HCT116 (cell line): ENCODE measurements around the gene GNG13. TPM values are rescaled to one million over a fixed set of nuclear protein-coding genes. Genes with fewer than 3 reads are reported as not detected.

Source experiments
- ATAC-seq: fragments of 200-7000 bp; cut with Tn5 transposase; 2 replicates; pipeline ENCODE4 v1.9.1; 2020; ENCODE audit warnings: mild to moderate bottlenecking, moderate library complexity
- BruUV-seq: library from RNA; stranded (reverse); fragments of 400-500 nt; replicated peaks from 2 replicates; lab custom pipeline; 2021; lab: Mats Ljungman, UMichigan
- CTCF ChIA-PET: fragments of 300-600 bp; sonication (Branson Sonifier 250); formaldehyde crosslinking; loops from one replicate; lab custom pipeline; 2021; ENCODE audit warnings: antibody characterized with exemption; lab: Charles Lee
- POLR2A ChIA-PET: fragments of 300-600, 350-600 bp; sonication (Branson Sonifier 250); formaldehyde crosslinking; loops from one replicate; lab custom pipeline; 2021; ENCODE audit warnings: antibody characterized with exemption; lab: Charles Lee
- RAD21 ChIA-PET, 2 experiments: fragments of 300-600 bp; sonication (Branson Sonifier 250); formaldehyde crosslinking; loops; one replicate each; lab custom pipeline; 2023; ENCODE audit warnings: low total read pairs in 2 of 2; ENCODE audit not compliant: uncharacterized antibody in 2 of 2, unreplicated experiment in 2 of 2, low non-redundant PET in 1 of 2; lab: Charles Lee
- DNase-seq: peaks from one replicate; pipeline ENCODE4 v3.0.0-alpha.2; 2010; ENCODE audit warnings: low read depth, low spot score
- H2AFZ ChIP-seq: fragments of 200-600 bp; shearing (Covaris generic), sonication (generic); 2 replicates; pipeline ENCODE4 v1.6.1; 2017; ENCODE audit warnings: low read depth, mixed run types, mixed read lengths, antibody characterized with exemption, low read length; ENCODE audit not compliant: poor library complexity, severe bottlenecking
- H3K27ac ChIP-seq: 2 replicates; pipeline ENCODE4 v1.5.1; 2012; ENCODE audit warnings: low read depth, low read length
- H3K27me3 ChIP-seq: fragments of 200-600 bp; sonication (generic); 2 replicates; pipeline ENCODE4 v1.6.1; 2016; ENCODE audit warnings: mixed run types, low read length, mixed read lengths; ENCODE audit not compliant: insufficient read depth
- H3K36me3 ChIP-seq, 2 experiments: fragments of 200-500 bp in 1 of 2; fragments of 200-600 bp in 1 of 2; sonication (Bioruptor generic) in 1 of 2; sonication (generic) in 1 of 2; 2 replicates each; pipeline versions ENCODE4 v1.5.1 to v1.6.1; 2014 to 2016; ENCODE audit warnings: low read length in 2 of 2, inconsistent platforms in 1 of 2, mixed read lengths in 1 of 2, mixed run types in 1 of 2; ENCODE audit not compliant: insufficient read depth in 2 of 2, control insufficient read depth in 1 of 2
- H3K4me1 ChIP-seq, 2 experiments: fragments of 200-600 bp in 1 of 2; sonication (generic) in 1 of 2; 2 replicates each; pipeline versions ENCODE4 v1.5.1 to v1.6.1; 2012 to 2017; ENCODE audit warnings: low read length in 2 of 2, inconsistent platforms in 1 of 2, mild to moderate bottlenecking in 1 of 2, mixed read lengths in 1 of 2, mixed run types in 1 of 2, moderate library complexity in 1 of 2; ENCODE audit not compliant: insufficient read depth in 2 of 2, control insufficient read depth in 1 of 2
- H3K4me2 ChIP-seq: fragments of 200-600 bp; sonication (generic); 2 replicates; pipeline ENCODE4 v1.6.1; 2017; ENCODE audit warnings: mixed run types, low read length, mixed read lengths
- H3K4me3 ChIP-seq, 2 experiments: fragments of 200-600 bp in 1 of 2; sonication (generic) in 1 of 2; replicated peaks in 1 of 2; 2 replicates each; pipeline ENCODE4 v1.5.1; 2011 to 2016; ENCODE audit warnings: low read length in 2 of 2, control low read depth in 1 of 2, low read depth in 1 of 2, mild to moderate bottlenecking in 1 of 2, mixed read lengths in 1 of 2, mixed run types in 1 of 2
- H3K79me2 ChIP-seq: fragments of 200-600 bp; sonication (generic); 2 replicates; pipeline ENCODE4 v1.6.1; 2017; ENCODE audit warnings: mild to moderate bottlenecking, mixed run types, low read length, moderate library complexity, mixed read lengths; ENCODE audit not compliant: insufficient read depth
- H3K9ac ChIP-seq: fragments of 200-600 bp; sonication (generic); 2 replicates; pipeline ENCODE4 v1.6.1; 2016; ENCODE audit warnings: low read length, mixed read lengths
- H3K9me2 ChIP-seq: fragments of 200-600 bp; sonication (generic), shearing (Covaris generic); 2 replicates; pipeline ENCODE4 v1.6.1; 2017; ENCODE audit warnings: mixed run types, mild to moderate bottlenecking, moderate library complexity; ENCODE audit not compliant: insufficient read depth
- H3K9me3 ChIP-seq, 2 experiments: fragments of 200-500 bp in 1 of 2; fragments of 200-600 bp in 1 of 2; sonication (Bioruptor generic) in 1 of 2; sonication (generic) in 1 of 2; 2 replicates each; pipeline ENCODE4 v1.6.1; 2014 to 2017; ENCODE audit warnings: low read length in 2 of 2, mixed read lengths in 2 of 2, inconsistent platforms in 1 of 2, low read depth in 1 of 2, mild to moderate bottlenecking in 1 of 2, mixed run types in 1 of 2, moderate library complexity in 1 of 2; ENCODE audit not compliant: control insufficient read depth in 1 of 2, insufficient read depth in 1 of 2
- H4K20me1 ChIP-seq: fragments of 200-600 bp; sonication (generic), shearing (Covaris generic); 2 replicates; pipeline ENCODE4 v1.6.1; 2017; ENCODE audit warnings: mixed run types, mild to moderate bottlenecking, moderate library complexity; ENCODE audit not compliant: insufficient read depth
- CBX3 ChIP-seq: IDR thresholded peaks from 2 replicates; pipeline ENCODE4 v1.6.1; 2012; ENCODE audit warnings: low read depth
- CEBPB ChIP-seq: IDR thresholded peaks from 2 replicates; pipeline ENCODE4 v1.6.1; 2012; ENCODE audit warnings: low read depth
- EGR1 ChIP-seq: IDR thresholded peaks from 2 replicates; pipeline ENCODE4 v1.6.1; 2012; ENCODE audit warnings: low read depth
- ELF1 ChIP-seq: IDR thresholded peaks from 2 replicates; pipeline ENCODE4 v1.6.1; 2012; ENCODE audit warnings: low read depth, borderline replicate concordance
- EZH2 ChIP-seq: fragments of 200-600 bp; sonication (generic); IDR thresholded peaks from 2 replicates; pipeline ENCODE4 v1.6.1; 2017; ENCODE audit warnings: antibody characterized with exemption, mixed run types
- FOSL1 ChIP-seq: IDR thresholded peaks from 2 replicates; pipeline ENCODE4 v1.6.1; 2012; ENCODE audit warnings: low read depth
- JUND ChIP-seq: IDR thresholded peaks from 2 replicates; pipeline ENCODE4 v1.6.1; 2012
- POLR2A ChIP-seq: IDR thresholded peaks from 2 replicates; pipeline ENCODE4 v1.7.0; 2011; ENCODE audit warnings: borderline replicate concordance; ENCODE audit not compliant: insufficient read depth, insufficient read length; ENCODE audit errors: extremely low read depth
- POLR2AphosphoS5 ChIP-seq: IDR thresholded peaks from 2 replicates; pipeline ENCODE4 v1.6.1; 2011; ENCODE audit warnings: mild to moderate bottlenecking, low read depth, low read length, moderate library complexity
- RAD21 ChIP-seq: IDR thresholded peaks from 2 replicates; pipeline ENCODE4 v1.6.1; 2012; ENCODE audit warnings: low read depth, mild to moderate bottlenecking
- SIN3A ChIP-seq: IDR thresholded peaks from 2 replicates; pipeline ENCODE4 v1.6.1; 2012; ENCODE audit warnings: low read depth
- SP1 ChIP-seq: IDR thresholded peaks from 2 replicates; pipeline ENCODE4 v1.6.1; 2012; ENCODE audit warnings: low read depth
- TCF7L2 ChIP-seq: IDR thresholded peaks from 2 replicates; pipeline ENCODE4 v1.7.0; 2011; ENCODE audit warnings: borderline replicate concordance, inconsistent platforms; ENCODE audit not compliant: insufficient read depth, insufficient read length; ENCODE audit errors: extremely low read depth
- ZFX ChIP-seq: fragments of 450-650 bp; IDR thresholded peaks from 2 replicates; pipeline ENCODE4 v1.6.1; 2017
- ZNF274 ChIP-seq: fragments of 200-500 bp; sonication (Bioruptor generic); IDR thresholded peaks from 2 replicates; pipeline ENCODE4 v1.6.1; 2014; ENCODE audit warnings: mild to moderate bottlenecking, low read depth, low read length, inconsistent platforms
- intact Hi-C: fragments of 100-400 bp; cut with micrococcal nuclease; formaldehyde crosslinking; loops from 2 replicates; pipeline ENCODE4 v1.10.0; 2022
- total RNA-seq: library from RNA; stranded (reverse); gene quantifications from one replicate; pipeline ENCODE4 v1.2.1, GENCODE V29; 2021; ENCODE audit not compliant: unreplicated experiment
- TF ChIP-seq, protein P1 (sequence below): IDR thresholded peaks from 2 replicates; pipeline ENCODE4 v1.6.1; 2012
- TF ChIP-seq, protein P2 (sequence below): IDR thresholded peaks from 2 replicates; pipeline ENCODE4 v1.6.1; 2011; ENCODE audit warnings: mild to moderate bottlenecking, low read length, moderate library complexity; ENCODE audit not compliant: insufficient replicate concordance; ENCODE audit errors: extremely low read depth

Gene GNG13
- total RNA-seq, 1 experiment from 2014 or later = not detected

- Histone ChIP-seq H3K9ac (no peak overlapping the region), H3K36me3 (no peaks in the 10 kb centered on the region), H3K27me3 (no peaks in the 10 kb centered on the region), H3K9me2 (no peaks in the 10 kb centered on the region), H3K27ac (no peak overlapping the region), H2AFZ (no peak overlapping the region), H3K4me3 (no peak overlapping the region), H3K4me2 (no peak overlapping the region), H3K79me2 (peaks cover 10% of the 10 kb centered on the region; the same call in 1 of the 2 replicates), H3K4me1 (peaks cover 8 to 39% of the 10 kb centered on the region in 2 experiments; a peak in 3 of 4 replicates), H3K9me3 (no peaks in the 10 kb centered on the region; a peak in 1 of 4 replicates), H4K20me1 (no peaks in the 10 kb centered on the region)
- RAD21 ChIA-PET = no interaction called here
- intact Hi-C loops = no loop called here
- DNase-seq (no peak), ATAC-seq (no peak)
- TF ChIP-seq CEBPB (no peak), FOSL1 (no peak), CBX3 (no peak), ZNF274 (no peak)
- TF ChIP-seq, protein P1, sequence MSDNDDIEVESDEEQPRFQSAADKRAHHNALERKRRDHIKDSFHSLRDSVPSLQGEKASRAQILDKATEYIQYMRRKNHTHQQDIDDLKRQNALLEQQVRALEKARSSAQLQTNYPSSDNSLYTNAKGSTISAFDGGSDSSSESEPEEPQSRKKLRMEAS = no peak
- POLR2A ChIA-PET = interaction anchor here (1.3 kb wide), 1 partner anchor 43 kb away, joined by 3 read pairs; the partner anchor contains the start of gene MSLN
- CTCF ChIA-PET = no interaction called here
- BruUV-seq = no TSS peak
Observed at GRCh38 chr16:803754-804080, 3.2 kb upstream of the GNG13 start.

- Histone ChIP-seq H3K9me2 (no peaks in the 10 kb centered on the region), H2AFZ (no peak overlapping the region), H4K20me1 (no peaks in the 10 kb centered on the region), H3K27me3 (no peaks in the 10 kb centered on the region), H3K9ac (no peak overlapping the region), H3K9me3 (no peaks in the 10 kb centered on the region), H3K36me3 (no peaks in the 10 kb centered on the region), H3K4me1 (peaks cover 8 to 34% of the 10 kb centered on the region in 2 experiments; a peak in 3 of 4 replicates), H3K4me2 (no peak overlapping the region), H3K4me3 (no peak overlapping the region), H3K27ac (no peak overlapping the region), H3K79me2 (peaks cover 10% of the 10 kb centered on the region; the same call in 1 of the 2 replicates)
- ATAC-seq (no peak), DNase-seq (no peak)
- intact Hi-C loops = no loop called here
- POLR2A ChIA-PET = interaction anchor here (1.3 kb wide), 1 partner anchor 42 kb away, joined by 3 read pairs; the partner anchor contains the start of gene MSLN
- RAD21 ChIA-PET = no interaction called here
- BruUV-seq = no TSS peak
- CTCF ChIA-PET = no interaction called here
- TF ChIP-seq EGR1 (no peak), FOSL1 (no peak), CBX3 (no peak), JUND (no peak), POLR2A (no peak), POLR2AphosphoS5 (no peak), ZNF274 (no peak), RAD21 (no peak), EZH2 (no peak), ZFX (no peak), ELF1 (no peak), SP1 (no peak), TCF7L2 (no peak), SIN3A (no peak)
- TF ChIP-seq, protein P1 = no peak
- TF ChIP-seq, protein P2, sequence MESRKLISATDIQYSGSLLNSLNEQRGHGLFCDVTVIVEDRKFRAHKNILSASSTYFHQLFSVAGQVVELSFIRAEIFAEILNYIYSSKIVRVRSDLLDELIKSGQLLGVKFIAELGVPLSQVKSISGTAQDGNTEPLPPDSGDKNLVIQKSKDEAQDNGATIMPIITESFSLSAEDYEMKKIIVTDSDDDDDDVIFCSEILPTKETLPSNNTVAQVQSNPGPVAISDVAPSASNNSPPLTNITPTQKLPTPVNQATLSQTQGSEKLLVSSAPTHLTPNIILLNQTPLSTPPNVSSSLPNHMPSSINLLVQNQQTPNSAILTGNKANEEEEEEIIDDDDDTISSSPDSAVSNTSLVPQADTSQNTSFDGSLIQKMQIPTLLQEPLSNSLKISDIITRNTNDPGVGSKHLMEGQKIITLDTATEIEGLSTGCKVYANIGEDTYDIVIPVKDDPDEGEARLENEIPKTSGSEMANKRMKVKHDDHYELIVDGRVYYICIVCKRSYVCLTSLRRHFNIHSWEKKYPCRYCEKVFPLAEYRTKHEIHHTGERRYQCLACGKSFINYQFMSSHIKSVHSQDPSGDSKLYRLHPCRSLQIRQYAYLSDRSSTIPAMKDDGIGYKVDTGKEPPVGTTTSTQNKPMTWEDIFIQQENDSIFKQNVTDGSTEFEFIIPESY = no peak
Observed at GRCh38 chr16:802914-803753, 2.6 kb upstream of the GNG13 start.
